Urothelium cell line (cell line): Measurements from ENCODE around the gene UVRAG.

Experiments used
- DNase-seq: peaks from one replicate; pipeline ENCODE4 v3.0.0; 2011; ENCODE audit warnings: low spot score, mixed read lengths
- FAIRE-seq: peaks from 2 replicates; lab custom pipeline; 2011; peaks lifted over from hg19 to GRCh38; lab: Jason Lieb, UNC

Gene UVRAG

DNA sequence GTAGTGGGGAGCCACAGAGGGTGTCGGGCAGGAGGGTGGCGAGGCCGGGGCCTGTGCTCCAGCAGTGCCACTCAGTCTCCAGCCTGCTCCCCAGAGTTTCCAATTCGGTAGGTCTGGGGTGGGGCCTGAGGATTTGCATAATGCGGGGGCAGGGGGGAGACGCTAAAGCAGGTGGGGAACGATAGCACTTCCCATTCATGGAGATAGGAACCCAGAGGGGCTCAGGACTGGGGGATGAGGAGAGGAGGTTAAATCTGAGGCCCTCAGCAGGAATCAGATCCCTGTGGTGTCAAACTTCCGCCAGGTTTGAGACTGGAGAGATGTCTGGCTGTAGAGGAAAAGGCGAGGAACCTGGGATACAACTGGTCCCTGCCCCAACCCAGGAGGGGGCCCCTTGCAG, 361.5 kb downstream of the UVRAG start:
- no peak for FAIRE-seq
- DNase-seq: no peak

- DNase-seq (no peak), FAIRE-seq (no peak)
Measured at GRCh38 chr11:76177250-76177686, 362.3 kb downstream of the UVRAG start.

- FAIRE-seq (no peak), DNase-seq (no peak)
Measured at GRCh38 chr11:76179147-76179546, 364.1 kb downstream of the UVRAG start.

- no peak for FAIRE-seq
Measured at GRCh38 chr11:76181371-76181770, 366.4 kb downstream of the UVRAG start.

GRCh38 chr11:76184551-76184993, 369.6 kb downstream of the UVRAG start:
- FAIRE-seq (no peak), DNase-seq (no peak)

More at GRCh38 chr11:76181371-76181770, 366.4 kb downstream of the UVRAG start:
- no peak for DNase-seq

DNA sequence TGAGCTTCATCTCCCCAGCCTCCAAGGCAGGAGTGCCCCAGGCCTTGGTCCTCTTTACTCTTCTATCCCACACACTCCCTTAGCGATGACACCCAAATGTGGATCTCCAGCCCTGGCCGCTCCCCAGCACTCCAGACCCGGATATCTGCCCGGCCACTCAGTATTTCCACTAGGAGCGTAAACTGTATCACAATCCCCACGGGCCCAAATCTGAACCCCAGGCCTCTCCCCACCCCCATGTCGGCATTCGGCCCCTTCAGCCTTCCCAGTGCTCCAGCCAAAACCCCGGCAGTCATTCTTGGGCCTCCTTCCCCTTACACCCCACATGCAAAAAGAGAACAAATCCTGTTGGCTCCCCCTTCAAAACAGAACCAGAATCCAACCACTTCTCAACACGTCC, 370.5 kb downstream of the UVRAG start:
- DNase-seq (no peak), FAIRE-seq (no peak)

DNA sequence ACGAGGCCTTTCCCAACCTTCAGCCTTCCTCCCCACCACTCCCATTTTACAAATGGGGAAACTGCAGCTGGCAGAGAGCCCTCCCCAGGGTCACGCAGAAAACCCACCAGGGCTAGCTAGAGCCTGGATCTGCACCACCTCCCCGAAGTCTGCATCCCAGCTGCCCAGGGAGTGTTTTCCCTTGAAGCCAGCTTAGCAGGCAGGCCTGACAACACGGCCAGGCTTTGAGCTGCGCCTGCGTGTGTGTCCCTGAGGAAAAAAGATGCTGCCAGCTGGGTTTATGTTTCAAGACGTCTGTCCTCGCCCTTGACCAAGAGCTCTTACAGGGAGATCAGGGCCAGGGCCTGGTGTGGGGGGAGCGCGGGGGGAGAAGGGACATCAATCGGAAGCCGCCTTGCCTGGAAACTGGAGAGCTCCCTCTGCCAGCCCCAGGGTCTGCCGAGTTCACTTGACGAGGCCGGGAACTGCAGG, 371.0 kb downstream of the UVRAG start:
- no peak for FAIRE-seq
- DNase-seq: no peak

GRCh38 chr11:76186776-76187279, 371.8 kb downstream of the UVRAG start:
- DNase-seq (no peak), FAIRE-seq (no peak)

DNA sequence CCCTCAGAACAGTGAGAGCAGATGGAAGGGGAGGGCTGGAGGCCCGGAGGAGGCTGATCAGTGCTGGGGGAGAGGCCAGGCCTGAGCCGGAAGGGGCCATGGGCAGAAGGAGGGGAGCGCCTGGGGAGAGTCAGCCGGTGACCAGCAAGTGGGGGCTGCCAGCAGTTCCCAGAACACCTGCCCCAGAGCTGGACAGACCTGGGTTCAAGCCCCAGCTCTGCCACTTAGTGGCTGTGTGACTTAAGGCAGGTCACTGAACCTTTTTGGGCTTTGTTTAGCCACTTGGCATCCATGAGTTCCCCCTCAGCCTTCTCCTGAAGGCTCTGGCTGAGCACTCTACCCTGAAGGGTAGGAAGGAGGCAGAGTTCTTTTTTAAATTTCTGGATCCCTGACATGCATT, 373.9 kb downstream of the UVRAG start:
- FAIRE-seq: no peak
- DNase-seq: no peak

DNA sequence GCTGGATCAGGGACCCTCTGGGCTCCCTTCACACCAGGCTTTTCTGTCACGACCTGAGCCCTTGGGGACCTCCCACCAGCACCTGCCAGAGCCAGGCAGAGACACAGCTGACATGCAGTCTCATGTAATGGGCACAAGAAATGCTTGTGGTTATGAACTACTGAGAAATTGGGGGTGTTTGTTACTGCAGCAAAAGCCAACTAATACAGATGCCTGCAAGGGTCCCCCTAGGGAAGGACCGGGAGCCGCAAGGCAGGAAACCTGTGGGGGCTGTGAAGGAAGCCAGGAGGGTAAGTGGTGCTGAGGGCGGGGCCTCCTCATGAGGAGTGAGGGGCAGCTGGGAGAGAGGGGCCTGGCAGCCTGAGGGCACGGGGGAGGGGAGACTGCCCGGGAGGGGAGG, 374.7 kb downstream of the UVRAG start:
- DNase-seq (no peak), FAIRE-seq (no peak)

DNA sequence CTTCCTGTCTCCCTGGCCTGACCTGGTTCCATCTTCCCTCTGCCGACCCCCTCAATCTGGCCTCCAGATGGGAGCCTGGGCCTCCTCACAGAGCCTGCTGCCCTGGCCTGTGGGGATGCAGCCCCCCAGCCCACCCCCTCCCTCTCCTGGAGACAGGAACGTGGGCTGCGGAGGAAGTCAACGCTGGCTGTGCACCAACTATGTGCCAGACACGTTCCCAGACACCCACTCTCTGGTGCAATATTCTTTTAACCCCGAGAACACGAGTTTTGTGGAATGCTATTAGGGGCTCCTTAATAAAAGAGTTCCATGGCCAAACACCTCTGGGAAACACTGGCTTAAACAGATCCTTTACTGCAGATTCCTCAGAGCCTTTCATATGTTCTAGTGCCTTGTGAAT, 375.4 kb downstream of the UVRAG start:
- no peak for FAIRE-seq

More for the DNA sequence above, 375.4 kb downstream of the UVRAG start:
- no peak for DNase-seq
